Measurements from ENCODE around the gene C1orf198. TPM values are rescaled to one million over a fixed set of nuclear protein-coding genes. Genes with fewer than 3 reads are reported as not detected.
A peak's percentile ranks its signal among the peaks of the same experiment; 100 is the strongest.

C1orf198 gene
- total and polyA plus RNA-seq, 12 donors: 26.0 to 66.0 (median 42.9) TPM

DNA sequence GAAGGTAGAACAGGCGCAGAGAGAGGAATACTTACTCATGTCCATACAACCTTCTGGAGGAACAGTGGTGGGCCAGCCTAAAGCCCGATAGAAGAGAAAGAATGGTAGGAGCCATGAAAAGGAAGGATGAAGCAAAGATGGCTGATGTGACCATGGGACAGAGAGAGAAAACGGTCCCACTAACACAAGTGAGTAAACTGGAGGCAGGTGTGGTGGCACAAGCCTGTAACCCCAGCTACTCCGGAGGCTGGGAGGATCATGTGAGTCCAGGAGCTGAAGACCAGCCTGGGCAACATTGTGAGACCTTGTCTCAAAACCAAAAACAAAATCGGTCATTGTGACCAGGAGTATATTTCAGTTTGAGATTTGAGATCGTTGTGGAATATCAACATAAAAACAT lies 49.4 kb downstream of the C1orf198 start:
- Histone ChIP-seq H3K9me3 (no peaks in the 10 kb centered on the region), H3K36me3 (no peaks in the 10 kb centered on the region), H3K4me1 (peaks cover 7 to 60% (median 28%) of the 10 kb centered on the region in 9 donors), H3K27me3 (no peaks in the 10 kb centered on the region), H3K27ac (no peak overlapping the region), H3K4me3 (no peak overlapping the region)
- intact Hi-C loops (cut with DNase I): loop anchor here in 2 of 10 donors (10.0 kb wide), 1 partner anchor 46 kb away; the partner anchor contains the start of gene C1orf198 (in 2 of the 2)
- DNase-seq (no peak), ATAC-seq (no peak)
- TF ChIP-seq, protein P1, sequence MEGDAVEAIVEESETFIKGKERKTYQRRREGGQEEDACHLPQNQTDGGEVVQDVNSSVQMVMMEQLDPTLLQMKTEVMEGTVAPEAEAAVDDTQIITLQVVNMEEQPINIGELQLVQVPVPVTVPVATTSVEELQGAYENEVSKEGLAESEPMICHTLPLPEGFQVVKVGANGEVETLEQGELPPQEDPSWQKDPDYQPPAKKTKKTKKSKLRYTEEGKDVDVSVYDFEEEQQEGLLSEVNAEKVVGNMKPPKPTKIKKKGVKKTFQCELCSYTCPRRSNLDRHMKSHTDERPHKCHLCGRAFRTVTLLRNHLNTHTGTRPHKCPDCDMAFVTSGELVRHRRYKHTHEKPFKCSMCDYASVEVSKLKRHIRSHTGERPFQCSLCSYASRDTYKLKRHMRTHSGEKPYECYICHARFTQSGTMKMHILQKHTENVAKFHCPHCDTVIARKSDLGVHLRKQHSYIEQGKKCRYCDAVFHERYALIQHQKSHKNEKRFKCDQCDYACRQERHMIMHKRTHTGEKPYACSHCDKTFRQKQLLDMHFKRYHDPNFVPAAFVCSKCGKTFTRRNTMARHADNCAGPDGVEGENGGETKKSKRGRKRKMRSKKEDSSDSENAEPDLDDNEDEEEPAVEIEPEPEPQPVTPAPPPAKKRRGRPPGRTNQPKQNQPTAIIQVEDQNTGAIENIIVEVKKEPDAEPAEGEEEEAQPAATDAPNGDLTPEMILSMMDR (IDR thresholded peaks at IDR 0.05): no peak
- WGBS, 2 donors: 93 to 96% methylated on average over 6 of the region's 6 CpGs

DNA sequence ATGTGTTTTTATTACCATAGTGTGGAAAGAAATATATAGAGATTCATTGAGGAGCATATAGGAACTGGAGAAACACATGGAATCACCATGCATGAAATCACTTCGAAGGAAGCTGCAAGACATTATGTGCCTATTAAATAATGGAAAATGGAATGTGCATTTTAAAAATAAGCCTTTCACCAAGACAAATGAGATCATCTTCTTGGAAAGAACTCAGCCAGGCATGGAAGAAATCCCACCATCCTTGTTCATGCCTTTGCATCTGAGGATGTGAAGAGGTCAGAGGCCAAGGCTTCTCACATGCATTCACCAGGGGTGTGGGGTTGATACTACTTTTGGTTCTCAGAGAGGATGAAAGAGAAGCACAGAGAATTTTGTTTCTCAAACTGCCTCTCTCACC lies 50.0 kb downstream of the C1orf198 start:
- Histone ChIP-seq H3K27me3 (no peaks in the 10 kb centered on the region), H3K4me1 (peaks cover 5 to 54% (median 23%) of the 10 kb centered on the region in 9 donors), H3K9me3 (peaks cover 0 to 2% (median 0%) of the 10 kb centered on the region in 11 donors), H3K36me3 (no peaks in the 10 kb centered on the region), H3K4me3 (no peak overlapping the region), H3K27ac (no peak overlapping the region)
- intact Hi-C loops (cut with DNase I): loop anchor here in 2 of 10 donors (10.0 kb wide), 1 partner anchor 46 kb away; the partner anchor contains the start of gene C1orf198 (in 2 of the 2)
- TF ChIP-seq, protein P1 (IDR thresholded peaks at IDR 0.05): no peak
- ATAC-seq (no peak), DNase-seq (no peak)
- 59 to 66% methylated on average over 1 of the region's 1 CpG for WGBS, 2 donors

DNA sequence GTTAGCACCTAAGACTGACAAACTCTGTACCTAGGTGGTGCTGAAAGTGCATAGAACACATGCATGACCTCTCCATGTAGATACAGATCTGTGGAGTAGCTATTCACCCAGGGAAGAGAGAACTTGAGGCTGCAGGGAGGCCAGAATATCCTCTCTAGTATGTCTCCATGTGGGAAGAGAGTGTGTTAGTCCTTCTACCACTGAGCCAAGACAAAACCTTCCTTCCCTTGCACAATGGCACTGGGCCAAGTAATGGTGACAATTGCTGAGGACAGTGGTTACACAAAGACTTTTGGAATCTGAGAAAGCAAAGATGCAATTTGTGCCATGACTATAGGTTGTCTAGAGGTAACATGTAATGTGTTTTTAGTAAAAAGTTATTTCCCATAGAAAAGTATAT lies 52.3 kb downstream of the C1orf198 start:
- DNase-seq: no peak
- Histone ChIP-seq H3K4me1 (peaks cover 0 to 32% (median 7%) of the 10 kb centered on the region in 9 donors), H3K27ac (no peak overlapping the region), H3K9me3 (peaks cover 0 to 20% (median 13%) of the 10 kb centered on the region in 11 donors), H3K36me3 (no peaks in the 10 kb centered on the region), H3K27me3 (no peaks in the 10 kb centered on the region), H3K4me3 (no peak overlapping the region)
- intact Hi-C loops (cut with DNase I): loop anchor here in 2 of 10 donors (10.0 kb wide), 1 partner anchor 49 kb away; the partner anchor contains the start of gene C1orf198 (in 2 of the 2)
- ATAC-seq: no peak
- TF ChIP-seq, protein P1 (IDR thresholded peaks at IDR 0.05): no peak

DNA sequence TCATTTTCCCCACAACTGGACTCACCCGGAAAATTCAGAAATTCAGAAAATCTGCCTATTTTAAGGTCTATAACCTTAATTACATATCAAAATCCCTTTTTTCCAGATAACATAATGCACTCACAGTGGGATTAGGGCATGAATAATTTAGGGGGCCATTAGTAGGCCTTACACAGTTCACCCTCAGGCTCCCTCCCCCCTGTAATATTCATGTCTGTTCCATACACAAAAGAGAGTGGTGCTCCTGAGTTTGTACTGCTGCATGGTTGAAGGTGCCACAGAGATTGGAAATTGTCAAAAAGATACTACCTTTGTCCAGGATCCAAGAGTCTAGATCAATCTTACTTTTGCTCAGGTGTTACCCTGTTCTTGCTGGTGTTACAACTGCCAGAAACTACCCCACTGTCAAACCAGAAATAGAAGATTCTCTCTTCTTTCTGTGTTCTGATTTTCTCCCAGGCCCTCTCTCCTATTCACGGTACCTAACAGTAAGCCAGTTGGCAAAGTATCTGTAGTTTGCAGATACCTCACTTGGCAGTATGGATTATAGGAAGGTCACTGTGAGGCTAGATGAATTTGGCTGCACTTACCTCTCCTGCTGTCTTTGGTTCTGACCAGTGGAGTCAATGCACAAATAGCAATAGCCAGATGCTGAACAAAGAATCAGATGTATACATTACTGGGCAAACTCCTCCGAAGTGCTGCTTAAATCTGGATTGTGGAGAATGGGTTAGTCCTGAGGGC lies 53.2 kb downstream of the C1orf198 start:
- ATAC-seq: peak in 6 of 8 donors; percentile 67 to 95 (median 86)

More for the DNA sequence above, 53.2 kb downstream of the C1orf198 start:
- no peak for DNase-seq
- H3K9me3 ChIP-seq: peaks cover 0 to 20% (median 13%) of the 10 kb centered on the region in 11 donors
- intact Hi-C loops (cut with DNase I): loop anchor here in 3 of 10 donors (5.0 to 10.0 kb wide), 2 partner anchors 50 to 52 kb away; partner anchors contain the start of gene C1orf198 (in 3 of the 3)
- WGBS, 2 donors: 59 to 70% methylated on average over 3 of the region's 3 CpGs
- no peak overlapping the region for H3K4me3 ChIP-seq
- H3K27ac ChIP-seq: peak overlapping the region in 4 of 10 donors; percentile 6 to 16 (median 9)
- peaks cover 0 to 24% (median 7%) of the 10 kb centered on the region in 9 donors for H3K4me1 ChIP-seq
- H3K36me3 ChIP-seq: no peaks in the 10 kb centered on the region
- TF ChIP-seq, protein P1 (IDR thresholded peaks at IDR 0.05): no peak
- no peaks in the 10 kb centered on the region for H3K27me3 ChIP-seq
